NCI-H2171 (cell line): ENCODE results near the gene ABHD18.

Experiments used
- DNase-seq: peaks from one replicate; lab custom pipeline; 2025; lab: John Stamatoyannopoulos, UW

Gene ABHD18

GRCh38 chr4:128068918-128069317 is 103.7 kb downstream of the ABHD18 start:
- no peak for DNase-seq

- no peak for DNase-seq
Measured at GRCh38 chr4:128076464-128076863, 111.3 kb downstream of the ABHD18 start.
